ENCODE results near the gene THBS2.

- TF ChIP-seq POLR2AphosphoS5 (IDR thresholded peaks at IDR 0.05; ENCODE audit: low read depth, low read length) (no peak), POLR2A (IDR thresholded peaks at IDR 0.05; ENCODE audit: low read depth, low read length) (no peak), TAF1 (IDR thresholded peaks at IDR 0.05; ENCODE audit: low read depth, low read length) (no peak)
Observed at GRCh38 chr6:169289257-169289618, 35.6 kb upstream of the THBS2 start.
